H54 (cell line): Measurements from ENCODE around the gene CIITA.

Source experiments
- DNase-seq: peaks from one replicate; pipeline ENCODE4 v3.0.0; 2011; ENCODE audit warnings: low spot score, mixed read lengths; ENCODE audit not compliant: insufficient read length
- FAIRE-seq: peaks from 3 replicates; lab custom pipeline; 2011; peaks lifted over from hg19 to GRCh38; lab: Jason Lieb, UNC
- POLR2A ChIP-seq: IDR thresholded peaks from 2 replicates; pipeline ENCODE4 v1.6.1; 2011; ENCODE audit warnings: low read depth, mild to moderate bottlenecking, low read length

The CIITA gene

GRCh38 chr16:10865991-10866966 is 10.7 kb upstream of the CIITA start:
- FAIRE-seq (no peak), DNase-seq (no peak)
- TF ChIP-seq POLR2A = no peak

DNA sequence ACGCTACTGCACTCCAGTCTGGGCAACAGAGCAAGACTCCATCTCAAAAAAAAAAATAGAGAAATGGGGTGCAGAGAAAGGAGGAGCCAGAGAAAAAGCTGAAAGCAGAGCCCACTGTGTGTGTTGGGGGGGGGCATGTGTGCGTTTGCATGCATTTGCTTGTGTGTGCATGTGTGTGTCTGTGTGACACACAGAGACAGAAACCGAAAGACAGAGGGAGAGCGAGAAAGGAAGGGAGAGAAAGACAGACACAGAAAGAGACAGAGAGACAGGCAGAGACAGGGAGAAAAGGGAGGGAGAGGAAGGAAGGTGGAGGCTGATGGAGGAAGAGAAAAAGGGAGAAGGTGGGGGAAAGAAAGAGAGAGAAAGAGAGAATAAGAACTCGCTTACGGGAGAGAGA is 9.8 kb upstream of the CIITA start:
- no peak for TF ChIP-seq POLR2A
- no peak for FAIRE-seq

DNA sequence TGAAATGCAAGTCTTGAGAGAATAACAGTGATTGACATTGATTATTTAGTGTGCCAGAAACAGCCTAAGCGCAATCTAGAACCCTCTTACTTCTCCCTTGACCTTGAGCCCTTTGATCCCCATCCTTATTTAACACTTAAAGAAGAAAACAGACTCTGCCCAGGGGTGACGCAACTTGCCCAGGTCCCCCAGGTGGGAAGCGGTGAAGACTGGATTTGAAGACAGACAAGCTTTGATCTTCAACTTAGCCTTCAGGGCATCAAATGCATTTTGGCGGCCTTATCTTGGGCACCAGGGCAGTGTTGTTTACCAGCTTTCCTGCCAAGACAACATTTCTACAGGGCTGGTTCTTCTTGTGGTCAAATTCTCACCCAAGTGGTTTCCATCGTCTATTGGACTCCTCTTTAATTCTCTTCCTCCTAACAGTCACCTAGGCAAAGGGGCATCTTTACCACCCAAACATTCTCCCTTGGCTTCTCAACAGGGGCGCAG is 8.9 kb upstream of the CIITA start:
- no peak for TF ChIP-seq POLR2A
- DNase-seq (no peak), FAIRE-seq (no peak)

More for the DNA sequence above, 9.8 kb upstream of the CIITA start:
- DNase-seq = no peak

- TF ChIP-seq POLR2A = no peak
- no peak for DNase-seq
- FAIRE-seq = no peak
Measured at GRCh38 chr16:10868596-10869469, 8.2 kb upstream of the CIITA start.

- DNase-seq (no peak), FAIRE-seq (no peak)
- no peak for TF ChIP-seq POLR2A
Measured at GRCh38 chr16:10870137-10870776, 6.7 kb upstream of the CIITA start.

- DNase-seq (no peak), FAIRE-seq (no peak)
- TF ChIP-seq POLR2A = no peak
Measured at GRCh38 chr16:10870808-10871156, 6.2 kb upstream of the CIITA start.

DNA sequence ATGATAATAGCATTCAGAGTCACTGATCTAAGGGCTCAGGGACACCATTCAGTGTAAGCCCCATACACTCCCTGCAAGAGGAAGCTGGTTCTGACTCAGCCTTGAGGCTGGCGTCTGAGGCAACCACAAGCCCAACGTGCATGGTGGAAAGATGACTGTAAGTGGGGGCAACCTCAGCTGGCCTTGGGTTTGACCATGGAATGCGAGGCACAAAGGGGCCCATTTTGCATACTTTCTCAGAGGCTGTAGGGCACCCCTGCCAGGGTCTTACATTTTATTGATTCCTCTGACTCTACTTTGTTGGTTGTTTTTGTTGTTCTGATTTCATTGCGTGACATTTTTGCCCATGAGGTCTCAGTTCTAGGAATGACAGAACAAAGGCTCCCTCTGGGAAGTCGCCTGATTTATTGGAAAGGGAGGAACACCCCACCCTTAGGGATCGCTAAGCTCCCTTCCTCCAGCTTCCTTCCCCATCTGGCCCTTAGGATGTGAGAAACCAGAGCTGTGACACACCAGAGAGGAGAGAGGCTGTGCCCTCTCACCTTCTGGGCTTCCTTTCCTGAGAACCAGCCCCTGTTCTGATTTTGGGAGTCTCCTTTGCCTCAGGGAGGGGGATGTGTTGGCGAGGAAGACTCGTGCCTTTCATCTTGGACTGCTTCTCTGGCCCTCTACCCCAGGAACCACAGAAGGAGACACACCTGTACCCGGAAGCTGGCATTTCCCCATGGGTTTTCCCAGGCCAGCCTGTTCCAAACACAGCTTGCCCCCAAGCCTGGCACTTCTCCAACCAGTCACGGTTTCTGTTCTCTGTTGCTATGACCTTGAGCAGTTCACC is 5.6 kb upstream of the CIITA start:
- TF ChIP-seq POLR2A = no peak
- peak; percentile 84 for DNase-seq
- FAIRE-seq = peak; percentile 87

DNA sequence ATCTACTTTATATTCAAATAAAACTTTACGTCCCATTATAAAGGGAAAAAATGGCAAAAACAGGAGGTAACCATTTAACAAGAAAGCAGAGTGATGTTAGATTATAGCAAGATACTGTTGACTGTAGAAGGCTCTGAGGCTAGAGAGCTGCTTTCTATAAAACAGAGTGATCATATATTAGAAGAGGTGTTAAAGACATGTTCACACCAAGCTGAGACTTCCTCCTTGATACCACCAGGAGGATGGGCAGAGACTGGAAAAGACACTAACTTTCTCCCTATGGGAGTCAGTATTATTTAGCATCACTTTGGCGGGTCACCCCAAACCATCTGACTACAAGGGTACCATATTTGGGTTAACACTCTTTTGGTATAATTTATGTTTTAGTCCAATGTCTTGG is 687 bp upstream of the CIITA start:
- no peak for FAIRE-seq
- TF ChIP-seq POLR2A = no peak
- DNase-seq = no peak

- FAIRE-seq = no peak
Measured at GRCh38 chr16:10877472-10877946, 507 bp downstream of the CIITA start.

DNA sequence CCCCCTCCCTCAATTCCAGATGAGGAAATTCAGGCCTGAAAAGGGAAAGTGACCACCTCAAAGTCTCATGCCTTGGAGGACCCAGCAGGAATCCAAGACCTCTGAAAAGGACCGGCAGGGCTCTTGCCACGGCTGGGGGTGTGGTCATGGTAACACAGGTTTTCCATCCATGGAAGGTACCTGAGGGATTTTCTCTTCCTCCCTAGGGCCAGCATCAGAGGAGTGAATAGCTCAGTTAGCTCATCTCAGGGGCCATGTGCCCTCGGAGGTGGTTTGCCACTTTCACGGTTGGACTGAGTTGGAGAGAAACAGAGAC is 1.3 kb downstream of the CIITA start:
- no peak for TF ChIP-seq POLR2A
- FAIRE-seq (no peak), DNase-seq (no peak)

More at GRCh38 chr16:10877472-10877946, 507 bp downstream of the CIITA start:
- no peak for DNase-seq
- TF ChIP-seq POLR2A = no peak

DNA sequence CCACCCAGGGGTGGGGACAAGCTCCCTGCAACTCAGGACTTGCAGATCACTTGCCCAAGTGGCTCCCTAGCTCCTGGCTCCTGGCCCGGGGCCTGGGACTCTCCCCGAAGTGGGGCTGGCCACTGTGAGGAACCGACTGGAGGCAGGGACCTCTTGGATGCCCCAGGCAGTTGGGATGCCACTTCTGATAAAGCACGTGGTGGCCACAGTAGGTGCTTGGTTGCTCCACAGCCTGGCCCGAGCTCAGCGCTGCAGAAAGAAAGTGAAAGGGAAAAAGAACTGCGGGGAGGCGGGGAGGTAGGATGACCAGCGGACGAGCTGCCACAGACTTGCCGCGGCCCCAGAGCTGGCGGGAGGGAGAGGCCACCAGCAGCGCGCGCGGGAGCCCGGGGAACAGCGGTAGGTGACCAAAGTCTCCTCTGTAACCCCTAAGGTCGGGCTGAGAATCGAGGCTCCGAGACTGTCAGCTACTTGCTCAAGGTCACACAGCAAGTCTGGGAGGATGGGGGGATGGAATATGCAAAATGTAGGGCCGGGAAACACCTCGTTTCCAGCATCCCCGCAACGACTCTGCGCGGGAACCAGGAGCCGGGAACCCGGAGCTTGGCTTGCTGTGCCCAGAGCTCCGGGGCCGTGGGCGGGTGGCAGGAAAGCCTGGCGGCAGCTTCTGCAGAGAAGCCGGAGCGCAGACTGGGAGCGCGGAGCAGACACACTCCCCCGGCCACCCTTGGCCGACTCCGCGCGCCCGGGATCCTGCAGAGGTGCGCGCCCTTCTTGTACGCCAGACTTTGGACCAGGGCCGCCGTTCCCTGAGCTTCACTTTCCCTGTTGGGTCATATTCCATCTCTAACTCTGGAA is 1.9 kb downstream of the CIITA start:
- FAIRE-seq = no peak
- peak; percentile 66 for DNase-seq
- TF ChIP-seq POLR2A = peak; percentile 1; the same call in 1 of the 2 replicates
